CD4-positive, alpha-beta T cell treated with Interleukin-15 for 4 hours (primary cell): ENCODE measurements around the gene PADI6.
"Not testable (repeated sequence)": the region's sequence is repeated elsewhere in the genome, so short reads cannot be mapped to it uniquely, and the experiment has no call there.

Experiments used
- DNase-seq: peaks from one replicate; pipeline ENCODE4 v3.0.0-alpha.2; 2020; ENCODE audit warnings: low spot score

Gene PADI6

GRCh38 chr1:17404034-17404684 is 32.2 kb downstream of the PADI6 start:
- DNase-seq: no peak

- no peak for DNase-seq
Observed at GRCh38 chr1:17404820-17405219, 32.8 kb downstream of the PADI6 start.

- peak; percentile 19 for DNase-seq
Observed at GRCh38 chr1:17405898-17406759, 34.1 kb downstream of the PADI6 start.

GRCh38 chr1:17406760-17407475 is 34.9 kb downstream of the PADI6 start:
- DNase-seq: not testable (repeated sequence)

- DNase-seq: not testable (repeated sequence)
Observed at GRCh38 chr1:17407786-17408514, 36.0 kb downstream of the PADI6 start.

GRCh38 chr1:17409391-17409811 is 37.4 kb downstream of the PADI6 start:
- no peak for DNase-seq

- DNase-seq: no peak
Observed at GRCh38 chr1:17412093-17412870, 40.3 kb downstream of the PADI6 start.

GRCh38 chr1:17414022-17414421 is 42.0 kb downstream of the PADI6 start:
- DNase-seq: no peak

GRCh38 chr1:17416389-17416788 is 44.4 kb downstream of the PADI6 start:
- DNase-seq: no peak

GRCh38 chr1:17419626-17420328 is 47.8 kb downstream of the PADI6 start:
- DNase-seq: peak; percentile 60

- no peak for DNase-seq
Observed at GRCh38 chr1:17420391-17420918, 48.5 kb downstream of the PADI6 start.

- no peak for DNase-seq
Observed at GRCh38 chr1:17422461-17422860, 50.5 kb downstream of the PADI6 start.

GRCh38 chr1:17423781-17424245 is 51.8 kb downstream of the PADI6 start:
- no peak for DNase-seq

GRCh38 chr1:17425806-17426600 is 54.0 kb downstream of the PADI6 start:
- DNase-seq: no peak

- DNase-seq: no peak
Observed at GRCh38 chr1:17427696-17428660, 56.0 kb downstream of the PADI6 start.

- no peak for DNase-seq
Observed at GRCh38 chr1:17429183-17429582, 57.2 kb downstream of the PADI6 start.

- DNase-seq: no peak
Observed at GRCh38 chr1:17432412-17432811, 60.4 kb downstream of the PADI6 start.

- DNase-seq: no peak
Observed at GRCh38 chr1:17433261-17433660, 61.3 kb downstream of the PADI6 start.
